ENCODE measurements around the gene IFIT3. TPM values are rescaled to one million over a fixed set of nuclear protein-coding genes. Genes with fewer than 3 reads are reported as not detected.

Gene IFIT3
- total RNA-seq, 1 donor from 2014 or later = 6.9 TPM

GRCh38 chr10:89304925-89305324 lies 22.9 kb upstream of the IFIT3 start:
- no peak for TF ChIP-seq CTCF (IDR thresholded peaks at IDR 0.05; ENCODE audit: borderline replicate concordance)
- intact Hi-C loops (cut with micrococcal nuclease) = no loop called here
- Histone ChIP-seq H3K4me3 (no peak overlapping the region), H3K36me3 (peaks cover 27% of the 10 kb centered on the region), H3K27me3 (ENCODE audit: low read depth) (no peaks in the 10 kb centered on the region), H3K4me1 (peaks cover 49% of the 10 kb centered on the region), H3K9me3 (replicated peaks) (no peaks in the 10 kb centered on the region), H3K27ac (replicated peaks) (no peak overlapping the region)
- no peak for DNase-seq

DNA sequence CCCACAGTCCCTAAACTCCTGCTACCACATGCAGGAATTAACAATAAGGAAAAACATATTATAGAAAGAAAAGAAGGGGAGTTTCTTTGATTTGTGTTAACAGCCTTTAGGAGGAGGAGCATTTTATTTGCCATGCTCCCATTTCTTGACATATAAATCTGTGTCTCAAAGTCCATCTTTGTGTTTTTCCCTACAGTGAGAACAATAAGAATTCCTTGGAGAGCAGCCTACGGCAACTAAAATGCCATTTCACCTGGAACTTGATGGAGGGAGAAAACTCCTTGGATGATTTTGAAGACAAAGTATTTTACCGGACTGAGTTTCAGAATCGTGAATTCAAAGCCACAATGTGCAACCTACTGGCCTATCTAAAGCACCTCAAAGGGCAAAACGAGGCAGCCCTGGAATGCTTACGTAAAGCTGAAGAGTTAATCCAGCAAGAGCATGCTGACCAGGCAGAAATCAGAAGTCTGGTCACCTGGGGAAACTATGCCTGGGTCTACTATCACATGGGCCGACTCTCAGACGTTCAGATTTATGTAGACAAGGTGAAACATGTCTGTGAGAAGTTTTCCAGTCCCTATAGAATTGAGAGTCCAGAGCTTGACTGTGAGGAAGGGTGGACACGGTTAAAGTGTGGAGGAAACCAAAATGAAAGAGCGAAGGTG lies 21.9 kb upstream of the IFIT3 start:
- H3K27ac ChIP-seq (replicated peaks) = no peak overlapping the region
- H3K27me3 ChIP-seq (ENCODE audit: low read depth) = no peaks in the 10 kb centered on the region
- intact Hi-C loops (cut with micrococcal nuclease) = no loop called here
- no peak overlapping the region for H3K4me3 ChIP-seq
- H3K4me1 ChIP-seq = peaks cover 49% of the 10 kb centered on the region
- H3K36me3 ChIP-seq = peaks cover 27% of the 10 kb centered on the region
- no peak for TF ChIP-seq CTCF (IDR thresholded peaks at IDR 0.05; ENCODE audit: borderline replicate concordance)
- no peaks in the 10 kb centered on the region for H3K9me3 ChIP-seq (replicated peaks)
- DNase-seq = no peak

DNA sequence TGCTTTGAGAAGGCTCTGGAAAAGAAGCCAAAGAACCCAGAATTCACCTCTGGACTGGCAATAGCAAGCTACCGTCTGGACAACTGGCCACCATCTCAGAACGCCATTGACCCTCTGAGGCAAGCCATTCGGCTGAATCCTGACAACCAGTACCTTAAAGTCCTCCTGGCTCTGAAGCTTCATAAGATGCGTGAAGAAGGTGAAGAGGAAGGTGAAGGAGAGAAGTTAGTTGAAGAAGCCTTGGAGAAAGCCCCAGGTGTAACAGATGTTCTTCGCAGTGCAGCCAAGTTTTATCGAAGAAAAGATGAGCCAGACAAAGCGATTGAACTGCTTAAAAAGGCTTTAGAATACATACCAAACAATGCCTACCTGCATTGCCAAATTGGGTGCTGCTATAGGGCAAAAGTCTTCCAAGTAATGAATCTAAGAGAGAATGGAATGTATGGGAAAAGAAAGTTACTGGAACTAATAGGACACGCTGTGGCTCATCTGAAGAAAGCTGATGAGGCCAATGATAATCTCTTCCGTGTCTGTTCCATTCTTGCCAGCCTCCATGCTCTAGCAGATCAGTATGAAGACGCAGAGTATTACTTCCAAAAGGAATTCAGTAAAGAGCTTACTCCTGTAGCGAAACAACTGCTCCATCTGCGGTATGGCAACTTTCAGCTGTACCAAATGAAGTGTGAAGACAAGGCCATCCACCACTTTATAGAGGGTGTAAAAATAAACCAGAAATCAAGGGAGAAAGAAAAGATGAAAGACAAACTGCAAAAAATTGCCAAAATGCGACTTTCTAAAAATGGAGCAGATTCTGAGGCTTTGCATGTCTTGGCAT lies 21.1 kb upstream of the IFIT3 start:
- no peaks in the 10 kb centered on the region for H3K9me3 ChIP-seq (replicated peaks)
- peaks cover 27% of the 10 kb centered on the region for H3K36me3 ChIP-seq
- intact Hi-C loops (cut with micrococcal nuclease) = no loop called here
- DNase-seq = no peak
- peaks cover 42% of the 10 kb centered on the region for H3K4me1 ChIP-seq
- H3K27me3 ChIP-seq (ENCODE audit: low read depth) = no peaks in the 10 kb centered on the region
- no peak for TF ChIP-seq CTCF (IDR thresholded peaks at IDR 0.05; ENCODE audit: borderline replicate concordance)
- no peak overlapping the region for H3K4me3 ChIP-seq
- H3K27ac ChIP-seq (replicated peaks) = no peak overlapping the region

GRCh38 chr10:89307269-89307577 lies 20.6 kb upstream of the IFIT3 start:
- no peaks in the 10 kb centered on the region for H3K27me3 ChIP-seq (ENCODE audit: low read depth)
- H3K36me3 ChIP-seq = peaks cover 27% of the 10 kb centered on the region
- intact Hi-C loops (cut with micrococcal nuclease) = no loop called here
- no peak overlapping the region for H3K4me3 ChIP-seq
- H3K9me3 ChIP-seq (replicated peaks) = no peaks in the 10 kb centered on the region
- peaks cover 36% of the 10 kb centered on the region for H3K4me1 ChIP-seq
- no peak overlapping the region for H3K27ac ChIP-seq (replicated peaks)
- DNase-seq = no peak
- TF ChIP-seq CTCF (IDR thresholded peaks at IDR 0.05; ENCODE audit: borderline replicate concordance) = no peak

GRCh38 chr10:89308266-89308665 lies 19.5 kb upstream of the IFIT3 start:
- Histone ChIP-seq H3K36me3 (peaks cover 27% of the 10 kb centered on the region), H3K4me1 (peaks cover 25% of the 10 kb centered on the region), H3K4me3 (no peak overlapping the region), H3K9me3 (replicated peaks) (no peaks in the 10 kb centered on the region), H3K27ac (replicated peaks) (no peak overlapping the region), H3K27me3 (ENCODE audit: low read depth) (no peaks in the 10 kb centered on the region)
- intact Hi-C loops (cut with micrococcal nuclease) = no loop called here
- no peak for DNase-seq
- TF ChIP-seq CTCF (IDR thresholded peaks at IDR 0.05; ENCODE audit: borderline replicate concordance) = no peak
